RWPE1 (cell line): ENCODE data around the gene LHX1.

Experiments
- CTCF ChIA-PET: fragments of 350-600 bp; sonication (Branson Sonifier 250); formaldehyde crosslinking; extraction: SDS; loops from one replicate; lab custom pipeline; 2021; lab: Yijun Ruan, JAX
- POLR2A ChIA-PET: fragments of 400-600 bp; formaldehyde crosslinking; extraction: SDS; loops from one replicate; lab custom pipeline; 2020; ENCODE audit warnings: antibody characterized with exemption; ENCODE audit not compliant: low non-redundant PET; lab: Yijun Ruan, JAX
- DNase-seq: peaks from one replicate; pipeline ENCODE4 v3.0.0; 2012; ENCODE audit warnings: low spot score
- H3K27ac ChIP-seq: fragments of 450-650 bp; 2 replicates; pipeline ENCODE4 v1.5.1; 2017
- CTCF ChIP-seq: fragments of 450-650 bp; conservative IDR thresholded peaks from 2 replicates; pipeline ENCODE4 v1.5.1; 2017; ENCODE audit warnings: low read depth, mild to moderate bottlenecking

Gene LHX1

GRCh38 chr17:36929851-36930582, 7.3 kb upstream of the LHX1 start:
- CTCF ChIA-PET: no interaction called here
- no peak for TF ChIP-seq CTCF
- POLR2A ChIA-PET: no interaction called here
- H3K27ac ChIP-seq: no peak overlapping the region
- no peak for DNase-seq

- no peak overlapping the region for H3K27ac ChIP-seq
- ChIA-PET POLR2A (no interaction called here), CTCF (no interaction called here)
- no peak for TF ChIP-seq CTCF
- DNase-seq: no peak
Observed at GRCh38 chr17:36930583-36930900, 6.7 kb upstream of the LHX1 start.

GRCh38 chr17:36931096-36931696, 6.1 kb upstream of the LHX1 start:
- H3K27ac ChIP-seq: no peak overlapping the region

GRCh38 chr17:36931697-36932382, 5.4 kb upstream of the LHX1 start:
- CTCF ChIA-PET: interaction anchor here (0.6 kb wide), 1 partner anchor 214 kb away, joined by 4 read pairs; no protein-coding TSS in a partner anchor
- POLR2A ChIA-PET: no interaction called here
- no peak for TF ChIP-seq CTCF
- no peak overlapping the region for H3K27ac ChIP-seq
- DNase-seq: no peak

More at GRCh38 chr17:36931096-36931696, 6.1 kb upstream of the LHX1 start:
- ChIA-PET CTCF (interaction anchor here (0.5 to 0.6 kb wide), 2 partner anchors 156 to 215 kb away, joined by 4 read pairs; no protein-coding TSS in a partner anchor), POLR2A (no interaction called here)
- TF ChIP-seq CTCF: no peak
- DNase-seq: no peak

- ChIA-PET POLR2A (no interaction called here), CTCF (no interaction called here)
- no peak for TF ChIP-seq CTCF
- DNase-seq: no peak
- H3K27ac ChIP-seq: no peak overlapping the region
Observed at GRCh38 chr17:36932383-36932693, 4.9 kb upstream of the LHX1 start.

- H3K27ac ChIP-seq: no peak overlapping the region
- ChIA-PET CTCF (no interaction called here), POLR2A (no interaction called here)
- DNase-seq: no peak
- no peak for TF ChIP-seq CTCF
Observed at GRCh38 chr17:36932694-36933511, 4.4 kb upstream of the LHX1 start.
